GM12878 (cell line): ENCODE results near the gene RIMS1. TPM values are rescaled to one million over a fixed set of nuclear protein-coding genes. Genes with fewer than 3 reads are reported as not detected.

Experiments
- ATAC-seq: fragments of 200-7000 bp; cut with Tn5 transposase; 3 replicates; pipeline ENCODE4 v1.9.1; 2020; ENCODE audit warnings: mild to moderate bottlenecking, moderate library complexity
- BruUV-seq: library from RNA; stranded (reverse); fragments of 400-500 nt; replicated peaks from 2 replicates; lab custom pipeline; 2021; lab: Mats Ljungman, UMichigan
- CTCF ChIA-PET: fragments of 300-600 bp; sonication (Branson Sonifier 250); formaldehyde crosslinking; extraction: SDS; loops from one replicate; lab custom pipeline; 2021; ENCODE audit warnings: inconsistent platforms; lab: Yijun Ruan, JAX
- POLR2A ChIA-PET: fragments of 350-600 bp; formaldehyde crosslinking; extraction: SDS; loops from one replicate; lab custom pipeline; 2021; ENCODE audit warnings: inconsistent platforms; lab: Charles Lee
- RAD21 ChIA-PET: fragments of 300-600 bp; sonication (Branson Sonifier 250); formaldehyde crosslinking; loops from one replicate; lab custom pipeline; 2023; ENCODE audit warnings: antibody characterized with exemption; ENCODE audit not compliant: unreplicated experiment; lab: Charles Lee
- SMC1A ChIA-PET: fragments of 300-600 bp; sonication (Branson Sonifier 250); formaldehyde crosslinking; loops from one replicate; lab custom pipeline; 2023; ENCODE audit not compliant: unreplicated experiment, uncharacterized antibody; lab: Charles Lee
- DNase-seq: peaks from one replicate; pipeline ENCODE4 v3.0.0-alpha.2; 2011; ENCODE audit warnings: low read depth, low spot score
- FAIRE-seq: peaks from 3 replicates; lab custom pipeline; 2011; peaks lifted over from hg19 to GRCh38; lab: Jason Lieb, UNC
- H2AFZ ChIP-seq: 2 replicates; pipeline ENCODE4 v1.6.0; 2011; ENCODE audit warnings: low read depth, low read length, control low read depth; ENCODE audit not compliant: control insufficient read depth
- H3K27ac ChIP-seq: 2 replicates; pipeline ENCODE4 v1.5.1; 2011; ENCODE audit warnings: control low read depth; ENCODE audit not compliant: control insufficient read depth, insufficient read depth
- H3K27me3 ChIP-seq, 2 experiments: replicated peaks in 1 of 2; 2 replicates each; pipeline versions ENCODE4 v1.6.0 to v1.6.1; 2011; ENCODE audit warnings: low read length in 1 of 2; ENCODE audit not compliant: control insufficient read depth in 2 of 2, insufficient read depth in 2 of 2
- H3K36me3 ChIP-seq, 2 experiments: 2 replicates each; pipeline ENCODE4 v1.5.1; 2011; ENCODE audit warnings: low read length in 1 of 2; ENCODE audit not compliant: control insufficient read depth in 2 of 2, insufficient read depth in 2 of 2
- H3K4me1 ChIP-seq: 2 replicates; pipeline ENCODE4 v1.6.1; 2011; ENCODE audit warnings: mild to moderate bottlenecking, low read length, moderate library complexity, mixed read lengths; ENCODE audit not compliant: control insufficient read depth, insufficient read depth
- H3K4me2 ChIP-seq: 2 replicates; pipeline ENCODE4 v1.6.0; 2011; ENCODE audit warnings: control low read depth; ENCODE audit not compliant: control insufficient read depth, insufficient read depth
- H3K4me3 ChIP-seq: fragments of 200-600 bp; sonication (generic); 2 replicates; pipeline ENCODE4 v1.5.1; 2016
- H3K79me2 ChIP-seq: 2 replicates; pipeline ENCODE4 v1.6.0; 2011; ENCODE audit warnings: low read length; ENCODE audit not compliant: control insufficient read depth, insufficient read depth
- H3K9ac ChIP-seq: 2 replicates; pipeline ENCODE4 v1.8.0; 2011; ENCODE audit warnings: low read length, control low read depth, mixed read lengths; ENCODE audit not compliant: control insufficient read depth, insufficient read depth
- H3K9me3 ChIP-seq: replicated peaks from 3 replicates; pipeline ENCODE4 v1.5.1; 2011; ENCODE audit warnings: mild to moderate bottlenecking, low read length; ENCODE audit not compliant: control insufficient read depth, insufficient read depth
- H4K20me1 ChIP-seq: 2 replicates; pipeline ENCODE4 v1.6.0; 2011; ENCODE audit not compliant: control insufficient read depth, insufficient read depth
- BRCA1 ChIP-seq: IDR thresholded peaks from 2 replicates; pipeline ENCODE4 v1.6.1; 2011; ENCODE audit warnings: low read depth, low read length, improper control_type of control experiment
- CHD1 ChIP-seq: IDR thresholded peaks from 2 replicates; pipeline ENCODE4 v1.6.1; 2012; ENCODE audit warnings: low read depth, low read length, improper control_type of control experiment
- EED ChIP-seq: sonication (generic); IDR thresholded peaks from 2 replicates; pipeline ENCODE4 v1.6.1; 2016; ENCODE audit warnings: antibody characterized with exemption, low read depth
- MEF2A ChIP-seq: IDR thresholded peaks from 2 replicates; pipeline ENCODE4 v1.6.1; 2011; ENCODE audit warnings: low read depth, mild to moderate bottlenecking, low read length, moderate library complexity; ENCODE audit not compliant: insufficient read depth
- MXI1 ChIP-seq: fragments of 150-350 bp; IDR thresholded peaks from 2 replicates; pipeline ENCODE4 v1.6.1; 2011; ENCODE audit warnings: low read depth, mild to moderate bottlenecking, inconsistent platforms, low read length, improper control_type of control experiment
- NBN ChIP-seq: fragments of 450-650 bp; IDR thresholded peaks from 2 replicates; pipeline ENCODE4 v1.6.1; 2016
- NR2C2 ChIP-seq: IDR thresholded peaks from 2 replicates; pipeline ENCODE4 v1.6.1; 2011; ENCODE audit warnings: borderline replicate concordance, low read depth; ENCODE audit not compliant: control insufficient read depth, insufficient read length
- PML ChIP-seq: IDR thresholded peaks from 2 replicates; pipeline ENCODE4 v1.6.1; 2012; ENCODE audit warnings: low read length, inconsistent platforms
- POU2F2 ChIP-seq: IDR thresholded peaks from 3 replicates; pipeline ENCODE4 v1.6.1; 2011; ENCODE audit warnings: low read depth, mild to moderate bottlenecking, low read length, borderline replicate concordance
- RCOR1 ChIP-seq: conservative IDR thresholded peaks from 2 replicates; pipeline ENCODE4 v1.6.1; 2012; ENCODE audit warnings: low read depth, low read length, improper control_type of control experiment
- RELA ChIP-seq: fragments of 450-650 bp; IDR thresholded peaks from 2 replicates; pipeline ENCODE4 v1.8.0; 2014; ENCODE audit warnings: borderline replicate concordance; ENCODE audit not compliant: partially characterized antibody
- SUPT20H ChIP-seq: IDR thresholded peaks from 2 replicates; pipeline ENCODE4 v1.6.1; 2011; ENCODE audit warnings: low read depth, mild to moderate bottlenecking, low read length, moderate library complexity, borderline replicate concordance; ENCODE audit not compliant: control insufficient read depth
- TCF7 ChIP-seq: IDR thresholded peaks from 2 replicates; pipeline ENCODE4 v1.6.1; 2014; ENCODE audit warnings: antibody characterized with exemption, borderline replicate concordance
- ZNF622 ChIP-seq: fragments of 450-650 bp; IDR thresholded peaks from 2 replicates; pipeline ENCODE4 v1.6.1; 2017; ENCODE audit warnings: mild to moderate bottlenecking, inconsistent platforms
- in situ Hi-C: fragments of 300-500 bp; cut with MboI; formaldehyde crosslinking; loops from 9 replicates; pipeline ENCODE4 v1.14.3; 2018; ENCODE audit warnings: mixed read lengths
- intact Hi-C: fragments of 100-400 bp; cut with micrococcal nuclease; formaldehyde crosslinking; loops from one replicate; pipeline ENCODE4 v1.14.2; 2022; ENCODE audit not compliant: unreplicated experiment
- polyA plus RNA-seq, 11 experiments: library from polyadenylated mRNA; depleted of rRNA in 4 of 11; unstranded in 6 of 11; stranded (reverse) in 5 of 11; fragments of >200 nt; fragmentation: Nextera tagmentation in 4 of 11; fragmentation: Illumina TruSeq in 1 of 11; extraction: Ambion mirVana in 4 of 11; extraction: Trizol in 1 of 11; gene quantifications; 1 replicate in 1 of 11; 2 replicates in 10 of 11; pipeline versions ENCODE4 v1.2.1 to v1.2.3, GENCODE V29; 2011 to 2016; ENCODE audit warnings: inconsistent platforms in 2 of 11, missing spikeins in 2 of 11, low read depth in 1 of 11
- total RNA-seq, 4 experiments: library from RNA; depleted of rRNA in 3 of 4; stranded (reverse); fragments of >200 nt in 3 of 4; fragmentation: Illumina TruSeq in 1 of 4; extraction: Trizol in 1 of 4; gene quantifications; 2 replicates each; pipeline versions ENCODE4 v1.2.1 to v1.2.3, GENCODE V29; 2013 to 2021
- TF ChIP-seq, protein P1 (sequence below): fragments of 150-350 bp; IDR thresholded peaks from 2 replicates; pipeline ENCODE4 v1.6.1; 2014; ENCODE audit warnings: mild to moderate bottlenecking, low read depth, low read length
- TF ChIP-seq, protein P2 (sequence below): IDR thresholded peaks from 2 replicates; pipeline ENCODE4 v1.6.1; 2012; ENCODE audit warnings: mild to moderate bottlenecking, low read depth, low read length
- TF ChIP-seq, protein P3 (sequence below): IDR thresholded peaks from 2 replicates; pipeline ENCODE4 v1.6.1; 2012; ENCODE audit warnings: low read depth, low read length, improper control_type of control experiment
- TF ChIP-seq, protein P4 (sequence below): IDR thresholded peaks from 2 replicates; pipeline ENCODE4 v1.6.1; 2011; ENCODE audit warnings: low read depth, mild to moderate bottlenecking, low read length, moderate library complexity, borderline replicate concordance; ENCODE audit errors: extremely low read depth
- TF ChIP-seq, protein P5 (sequence below): IDR thresholded peaks from 2 replicates; pipeline ENCODE4 v1.6.1; 2011; ENCODE audit warnings: borderline replicate concordance, low read depth, mild to moderate bottlenecking, moderate library complexity, mixed read lengths, low read length; ENCODE audit not compliant: insufficient read depth; ENCODE audit errors: extremely low read length

RIMS1 gene
- total and polyA plus RNA-seq, 10 of the 15 experiments (the other 5 are each of a cell fraction or from before 2014, with no cell fraction given): 0.05 to 0.76 (median 0.23) TPM

DNA sequence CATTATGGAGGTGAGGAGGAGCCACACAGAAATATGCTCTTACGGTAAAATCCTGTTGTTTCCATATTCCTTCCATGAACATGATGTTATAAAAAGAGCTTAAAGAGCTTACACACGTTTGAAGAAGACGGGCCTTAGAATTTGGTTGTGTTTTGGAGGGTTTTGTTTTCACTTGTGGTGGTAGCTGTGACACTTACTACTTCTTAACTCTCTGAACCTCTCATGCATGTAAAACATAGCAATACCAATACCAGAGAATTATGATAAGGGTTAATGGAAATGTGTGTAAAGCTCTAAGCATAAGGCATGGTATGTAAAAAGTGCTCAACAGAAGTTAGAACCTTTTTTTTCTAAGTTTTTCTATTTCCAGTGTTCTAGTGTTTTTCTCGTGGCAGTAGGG lies 479.4 kb downstream of the RIMS1 start (continued):
- TF ChIP-seq, protein P1, sequence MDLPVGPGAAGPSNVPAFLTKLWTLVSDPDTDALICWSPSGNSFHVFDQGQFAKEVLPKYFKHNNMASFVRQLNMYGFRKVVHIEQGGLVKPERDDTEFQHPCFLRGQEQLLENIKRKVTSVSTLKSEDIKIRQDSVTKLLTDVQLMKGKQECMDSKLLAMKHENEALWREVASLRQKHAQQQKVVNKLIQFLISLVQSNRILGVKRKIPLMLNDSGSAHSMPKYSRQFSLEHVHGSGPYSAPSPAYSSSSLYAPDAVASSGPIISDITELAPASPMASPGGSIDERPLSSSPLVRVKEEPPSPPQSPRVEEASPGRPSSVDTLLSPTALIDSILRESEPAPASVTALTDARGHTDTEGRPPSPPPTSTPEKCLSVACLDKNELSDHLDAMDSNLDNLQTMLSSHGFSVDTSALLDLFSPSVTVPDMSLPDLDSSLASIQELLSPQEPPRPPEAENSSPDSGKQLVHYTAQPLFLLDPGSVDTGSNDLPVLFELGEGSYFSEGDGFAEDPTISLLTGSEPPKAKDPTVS: no peak
- TF ChIP-seq RELA: no peak
- no peak for TF ChIP-seq NBN

GRCh38 chr6:72367439-72367838 lies 481.1 kb downstream of the RIMS1 start:
- in situ Hi-C loops (no loop called here), intact Hi-C loops (no loop called here)
- Histone ChIP-seq H4K20me1 (no peaks in the 10 kb centered on the region), H3K27ac (no peak overlapping the region), H3K4me2 (no peak overlapping the region), H3K79me2 (no peaks in the 10 kb centered on the region), H2AFZ (no peak overlapping the region), H3K4me1 (no peaks in the 10 kb centered on the region), H3K36me3 (no peaks in the 10 kb centered on the region), H3K9me3 (no peaks in the 10 kb centered on the region), H3K27me3 (peaks cover 0 to 4% of the 10 kb centered on the region in 2 experiments; a peak in 1 of 4 replicates), H3K4me3 (no peak overlapping the region), H3K9ac (no peak overlapping the region)
- BruUV-seq: no TSS peak
- no peak; the same call in 2 of the 3 replicates for ATAC-seq
- ChIA-PET CTCF (no interaction called here), RAD21 (no interaction called here), POLR2A (no interaction called here), SMC1A (interaction anchor here (2.0 kb wide), 1 partner anchor 10 kb away, joined by 6 read pairs; no protein-coding TSS in a partner anchor)
- no peak for FAIRE-seq
- DNase-seq: no peak
- TF ChIP-seq BRCA1 (no peak), PML (no peak), NR2C2 (no peak), TCF7 (no peak), MXI1 (no peak), ZNF622 (no peak), SUPT20H (no peak), POU2F2 (no peak), EED (no peak), RCOR1 (no peak), MEF2A (no peak), CHD1 (no peak)
- TF ChIP-seq, protein P2, sequence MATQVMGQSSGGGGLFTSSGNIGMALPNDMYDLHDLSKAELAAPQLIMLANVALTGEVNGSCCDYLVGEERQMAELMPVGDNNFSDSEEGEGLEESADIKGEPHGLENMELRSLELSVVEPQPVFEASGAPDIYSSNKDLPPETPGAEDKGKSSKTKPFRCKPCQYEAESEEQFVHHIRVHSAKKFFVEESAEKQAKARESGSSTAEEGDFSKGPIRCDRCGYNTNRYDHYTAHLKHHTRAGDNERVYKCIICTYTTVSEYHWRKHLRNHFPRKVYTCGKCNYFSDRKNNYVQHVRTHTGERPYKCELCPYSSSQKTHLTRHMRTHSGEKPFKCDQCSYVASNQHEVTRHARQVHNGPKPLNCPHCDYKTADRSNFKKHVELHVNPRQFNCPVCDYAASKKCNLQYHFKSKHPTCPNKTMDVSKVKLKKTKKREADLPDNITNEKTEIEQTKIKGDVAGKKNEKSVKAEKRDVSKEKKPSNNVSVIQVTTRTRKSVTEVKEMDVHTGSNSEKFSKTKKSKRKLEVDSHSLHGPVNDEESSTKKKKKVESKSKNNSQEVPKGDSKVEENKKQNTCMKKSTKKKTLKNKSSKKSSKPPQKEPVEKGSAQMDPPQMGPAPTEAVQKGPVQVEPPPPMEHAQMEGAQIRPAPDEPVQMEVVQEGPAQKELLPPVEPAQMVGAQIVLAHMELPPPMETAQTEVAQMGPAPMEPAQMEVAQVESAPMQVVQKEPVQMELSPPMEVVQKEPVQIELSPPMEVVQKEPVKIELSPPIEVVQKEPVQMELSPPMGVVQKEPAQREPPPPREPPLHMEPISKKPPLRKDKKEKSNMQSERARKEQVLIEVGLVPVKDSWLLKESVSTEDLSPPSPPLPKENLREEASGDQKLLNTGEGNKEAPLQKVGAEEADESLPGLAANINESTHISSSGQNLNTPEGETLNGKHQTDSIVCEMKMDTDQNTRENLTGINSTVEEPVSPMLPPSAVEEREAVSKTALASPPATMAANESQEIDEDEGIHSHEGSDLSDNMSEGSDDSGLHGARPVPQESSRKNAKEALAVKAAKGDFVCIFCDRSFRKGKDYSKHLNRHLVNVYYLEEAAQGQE: no peak
- TF ChIP-seq, protein P3, sequence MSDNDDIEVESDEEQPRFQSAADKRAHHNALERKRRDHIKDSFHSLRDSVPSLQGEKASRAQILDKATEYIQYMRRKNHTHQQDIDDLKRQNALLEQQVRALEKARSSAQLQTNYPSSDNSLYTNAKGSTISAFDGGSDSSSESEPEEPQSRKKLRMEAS: no peak
- TF ChIP-seq, protein P4, sequence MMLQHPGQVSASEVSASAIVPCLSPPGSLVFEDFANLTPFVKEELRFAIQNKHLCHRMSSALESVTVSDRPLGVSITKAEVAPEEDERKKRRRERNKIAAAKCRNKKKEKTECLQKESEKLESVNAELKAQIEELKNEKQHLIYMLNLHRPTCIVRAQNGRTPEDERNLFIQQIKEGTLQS: no peak
- TF ChIP-seq, protein P5, sequence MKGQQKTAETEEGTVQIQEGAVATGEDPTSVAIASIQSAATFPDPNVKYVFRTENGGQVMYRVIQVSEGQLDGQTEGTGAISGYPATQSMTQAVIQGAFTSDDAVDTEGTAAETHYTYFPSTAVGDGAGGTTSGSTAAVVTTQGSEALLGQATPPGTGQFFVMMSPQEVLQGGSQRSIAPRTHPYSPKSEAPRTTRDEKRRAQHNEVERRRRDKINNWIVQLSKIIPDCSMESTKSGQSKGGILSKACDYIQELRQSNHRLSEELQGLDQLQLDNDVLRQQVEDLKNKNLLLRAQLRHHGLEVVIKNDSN: no peak
